Cardiac muscle cell (in vitro differentiated cells and primary cell): ENCODE results near the gene TRAF2. TPM values are rescaled to one million over a fixed set of nuclear protein-coding genes. Genes with fewer than 3 reads are reported as not detected.

Source experiments
- DNase-seq, 2 donors: peaks; one replicate each; pipeline versions ENCODE4 v3.0.0 to v3.0.0-alpha.2; 2010 to 2017; ENCODE audit warnings: low read depth in 1 of 2, low spot score in 1 of 2
- H3K27ac ChIP-seq: fragments of 200-600 bp; sonication (generic); 2 replicates; pipeline ENCODE4 v1.5.1; 2016
- H3K27me3 ChIP-seq: fragments of 200-600 bp; sonication (generic); 2 replicates; pipeline ENCODE4 v1.6.0; 2016; ENCODE audit warnings: control low read depth
- H3K36me3 ChIP-seq: fragments of 200-600 bp; sonication (generic); 2 replicates; pipeline ENCODE4 v1.5.1; 2016; ENCODE audit warnings: control low read depth
- H3K4me1 ChIP-seq: fragments of 200-600 bp; sonication (generic); 2 replicates; pipeline ENCODE4 v1.8.1; 2017; ENCODE audit warnings: low read depth, mild to moderate bottlenecking, mixed run types
- H3K4me3 ChIP-seq: fragments of 200-600 bp; sonication (generic); 2 replicates; pipeline ENCODE4 v1.5.1; 2016; ENCODE audit warnings: mild to moderate bottlenecking
- H3K9me3 ChIP-seq: fragments of 200-600 bp; sonication (generic); 2 replicates; pipeline ENCODE4 v1.5.1; 2017; ENCODE audit warnings: low read depth, mild to moderate bottlenecking, control low read depth
- CTCF ChIP-seq: IDR thresholded peaks from 2 replicates; pipeline ENCODE4 v1.5.1; 2012; ENCODE audit warnings: low read depth, mild to moderate bottlenecking, low read length
- polyA plus RNA-seq: library from polyadenylated mRNA; unstranded; fragments of >200 nt; fragmentation: Nextera tagmentation; extraction: Ambion mirVana; gene quantifications from 2 replicates; pipeline ENCODE4 v1.2.1, GENCODE V29; 2016
- total RNA-seq: library from RNA; depleted of rRNA; stranded (reverse); fragments of >200 nt; gene quantifications from 2 replicates; pipeline ENCODE4 v1.2.3, GENCODE V29; 2016

TRAF2 gene
- total and polyA plus RNA-seq, 2 experiments from 2014 or later, result 25.6 to 37.2 TPM

- Histone ChIP-seq H3K27ac (no peak overlapping the region), H3K4me3 (no peak overlapping the region), H3K27me3 (no peaks in the 10 kb centered on the region), H3K4me1 (no peaks in the 10 kb centered on the region), H3K9me3 (no peaks in the 10 kb centered on the region), H3K36me3 (peaks cover 13% of the 10 kb centered on the region)
- peak in 1 of 2 donors; percentile 27 for DNase-seq
- TF ChIP-seq CTCF, result no peak
Measured at GRCh38 chr9:136902259-136902821, 16.0 kb downstream of the TRAF2 start.

- TF ChIP-seq CTCF, result no peak
- no peak for DNase-seq
- H3K4me1 ChIP-seq, result no peaks in the 10 kb centered on the region
- H3K4me3 ChIP-seq, result no peak overlapping the region
- no peak overlapping the region for H3K27ac ChIP-seq
- peaks cover 16% of the 10 kb centered on the region for H3K36me3 ChIP-seq
- no peaks in the 10 kb centered on the region for H3K9me3 ChIP-seq
- no peaks in the 10 kb centered on the region for H3K27me3 ChIP-seq
Measured at GRCh38 chr9:136903041-136903554, 16.8 kb downstream of the TRAF2 start.

- H3K36me3 ChIP-seq, result peaks cover 7% of the 10 kb centered on the region
- DNase-seq, result no peak
- no peaks in the 10 kb centered on the region for H3K9me3 ChIP-seq
- H3K4me3 ChIP-seq, result no peak overlapping the region
- no peak for TF ChIP-seq CTCF
- no peaks in the 10 kb centered on the region for H3K4me1 ChIP-seq
- no peak overlapping the region for H3K27ac ChIP-seq
- no peaks in the 10 kb centered on the region for H3K27me3 ChIP-seq
Measured at GRCh38 chr9:136906266-136906665, 19.9 kb downstream of the TRAF2 start.

- H3K4me1 ChIP-seq, result no peaks in the 10 kb centered on the region
- H3K9me3 ChIP-seq, result no peaks in the 10 kb centered on the region
- no peak overlapping the region for H3K4me3 ChIP-seq
- H3K27me3 ChIP-seq, result no peaks in the 10 kb centered on the region
- H3K36me3 ChIP-seq, result peaks cover 7% of the 10 kb centered on the region
- H3K27ac ChIP-seq, result no peak overlapping the region
- DNase-seq, result no peak
- no peak for TF ChIP-seq CTCF
Measured at GRCh38 chr9:136907011-136907914, 20.9 kb downstream of the TRAF2 start.

- Histone ChIP-seq H3K4me3 (no peak overlapping the region), H3K27me3 (no peaks in the 10 kb centered on the region), H3K36me3 (peaks cover 7% of the 10 kb centered on the region), H3K27ac (no peak overlapping the region), H3K9me3 (no peaks in the 10 kb centered on the region), H3K4me1 (no peaks in the 10 kb centered on the region)
- DNase-seq, result no peak
- no peak for TF ChIP-seq CTCF
Measured at GRCh38 chr9:136910197-136910900, 24.0 kb downstream of the TRAF2 start.
